ENCODE measurements around the gene EPN2. TPM values are rescaled to one million over a fixed set of nuclear protein-coding genes. Genes with fewer than 3 reads are reported as not detected.

The EPN2 gene
- total RNA-seq, 4 donors from 2014 or later = 20.4 to 39.0 (median 31.6) TPM

- no peak for TF ChIP-seq CTCF (IDR thresholded peaks at IDR 0.05; ENCODE audit: low read depth)
Measured at GRCh38 chr17:19281161-19281560, 44.0 kb downstream of the EPN2 start.

GRCh38 chr17:19284005-19284959 is 47.1 kb downstream of the EPN2 start:
- no peak for TF ChIP-seq CTCF (IDR thresholded peaks at IDR 0.05; ENCODE audit: low read depth)

GRCh38 chr17:19285213-19285900 is 48.2 kb downstream of the EPN2 start:
- TF ChIP-seq CTCF (IDR thresholded peaks at IDR 0.05; ENCODE audit: low read depth) = no peak

- no peak for TF ChIP-seq CTCF (IDR thresholded peaks at IDR 0.05; ENCODE audit: low read depth)
Measured at GRCh38 chr17:19286751-19287341, 49.7 kb downstream of the EPN2 start.

- TF ChIP-seq CTCF (IDR thresholded peaks at IDR 0.05; ENCODE audit: low read depth) = no peak
Measured at GRCh38 chr17:19287651-19288050, 50.5 kb downstream of the EPN2 start.

GRCh38 chr17:19288453-19288852 is 51.3 kb downstream of the EPN2 start:
- no peak for TF ChIP-seq CTCF (IDR thresholded peaks at IDR 0.05; ENCODE audit: low read depth)

All from subcutaneous adipose tissue (tissue), 4 donors.